ENCODE measurements around the gene SRPK1. TPM values are rescaled to one million over a fixed set of nuclear protein-coding genes. Genes with fewer than 3 reads are reported as not detected.

The SRPK1 gene
- total and polyA plus RNA-seq, 2 of the 13 experiments (the other 11 are each of a cell fraction or from before 2014, with no cell fraction given): 56.4 to 142 TPM

DNA sequence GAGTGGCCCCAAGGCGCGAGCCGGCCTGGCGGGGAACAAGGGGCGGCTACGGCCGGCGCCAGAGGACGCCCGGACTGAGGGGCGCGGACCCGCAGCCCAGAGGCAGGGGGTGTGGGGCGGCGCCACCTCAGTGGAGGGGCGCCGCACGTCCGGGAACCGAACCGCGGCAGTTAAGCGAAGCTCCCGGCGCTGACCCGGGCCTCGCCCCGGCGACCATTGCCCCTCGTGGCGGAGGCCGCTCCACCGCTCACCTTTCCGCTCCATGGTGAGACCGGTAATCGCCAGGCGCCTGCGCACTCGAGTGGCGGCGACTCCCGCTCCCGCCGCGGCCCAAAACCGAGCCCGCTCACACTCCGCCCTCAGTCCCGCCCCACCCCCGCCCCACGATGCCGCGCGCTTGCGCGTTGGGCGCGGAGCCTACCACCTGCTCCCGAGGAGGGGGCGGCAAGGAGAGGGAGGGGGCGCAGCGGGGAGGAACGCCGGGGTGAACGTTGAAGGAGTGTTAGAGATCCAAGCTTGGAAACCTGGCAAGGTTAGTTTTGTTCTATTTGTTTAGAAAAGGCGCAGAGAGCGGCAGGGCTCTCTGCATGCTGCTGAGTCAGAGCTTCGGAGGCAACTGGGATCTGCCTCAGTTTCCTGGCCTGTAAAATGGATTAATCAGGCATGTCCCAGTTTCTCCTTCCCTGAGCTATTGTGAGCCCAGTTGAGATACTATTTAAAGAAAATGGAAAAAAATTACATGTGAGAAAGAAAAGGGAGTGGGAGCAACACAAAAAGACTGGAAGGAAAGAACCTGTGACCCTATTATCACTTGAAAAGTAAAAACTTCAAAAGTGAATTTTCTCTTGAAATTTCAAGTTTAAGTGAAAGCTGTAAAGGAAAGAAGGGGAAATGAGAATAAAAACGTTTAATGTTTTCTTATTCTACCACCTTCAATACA is at the start of gene SRPK1 (continued):
- TF ChIP-seq SMAD1 (CRISPR knock-in tag; IDR thresholded peaks at IDR 0.05; ENCODE audit: borderline replicate concordance, low read depth): no peak
- no peak; the same call in 1 of the 2 replicates for TF ChIP-seq ZXDC (CRISPR knock-in tag; IDR thresholded peaks at IDR 0.05)
- TF ChIP-seq NPAS2 (CRISPR knock-in tag; IDR thresholded peaks at IDR 0.05; ENCODE audit: borderline replicate concordance): no peak
- peak; percentile 84 for TF ChIP-seq GABPB1 (CRISPR knock-in tag; IDR thresholded peaks at IDR 0.05)
- no peak for TF ChIP-seq PCBP2 (optimal IDR thresholded peaks at IDR 0.05; ENCODE audit: low read depth, low read length, poor library complexity, severe bottlenecking)
- no peak for TF ChIP-seq ZNF614 (CRISPR knock-in tag; IDR thresholded peaks at IDR 0.05; ENCODE audit: borderline replicate concordance)
- TF ChIP-seq, protein P1, sequence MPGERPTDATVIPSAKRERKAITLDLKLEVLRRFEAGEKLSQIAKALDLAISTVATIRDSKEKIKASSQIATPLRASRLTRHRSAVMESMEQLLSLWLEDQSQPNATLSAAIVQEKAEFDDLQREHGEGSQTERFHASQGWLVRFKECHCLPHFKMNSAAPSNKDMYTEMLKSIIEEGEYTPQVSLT (CRISPR knock-in tag; IDR thresholded peaks at IDR 0.05; ENCODE audit: borderline replicate concordance, low read depth): no peak
- peak; percentile 79 for TF ChIP-seq KMT2B (CRISPR knock-in tag; IDR thresholded peaks at IDR 0.05)
- peak; percentile 87 for TF ChIP-seq HOMEZ (CRISPR knock-in tag; IDR thresholded peaks at IDR 0.05; ENCODE audit: low read depth)
- no peak for TF ChIP-seq ZNF724P (CRISPR knock-in tag; IDR thresholded peaks at IDR 0.05; ENCODE audit: borderline replicate concordance)
- peak; percentile 59; the same call in 1 of the 2 replicates for TF ChIP-seq FOXA3 (CRISPR knock-in tag; IDR thresholded peaks at IDR 0.05)
- no peak for TF ChIP-seq ZNF530 (CRISPR knock-in tag; IDR thresholded peaks at IDR 0.05; ENCODE audit: low read depth)
- TF ChIP-seq ZNF12 (CRISPR knock-in tag; IDR thresholded peaks at IDR 0.05): no peak; the same call in 1 of the 2 replicates
- no peak for TF ChIP-seq ZNF10 (CRISPR knock-in tag; IDR thresholded peaks at IDR 0.05; ENCODE audit: borderline replicate concordance, low read depth)
- no peak for TF ChIP-seq NFATC3 (CRISPR knock-in tag; IDR thresholded peaks at IDR 0.05)
- TF ChIP-seq NR2F1 (CRISPR knock-in tag; IDR thresholded peaks at IDR 0.05): no peak
- peak; percentile 73; the same call in 1 of the 2 replicates for TF ChIP-seq DZIP1 (CRISPR knock-in tag; IDR thresholded peaks at IDR 0.05)

Measured in HepG2 (cell line).